Peyer's patch (tissue), 4 donors: ENCODE results near the gene ADGRB3. TPM values are rescaled to one million over a fixed set of nuclear protein-coding genes. Genes with fewer than 3 reads are reported as not detected.

Experiments used
- DNase-seq, 3 donors: peaks; one replicate each; pipeline ENCODE4 v3.0.0-alpha.2; 2017 to 2019
- H3K27ac ChIP-seq, 4 donors: fragments of 200-600 bp; sonication (generic); one replicate each; pipeline ENCODE4 v1.5.1; 2016 to 2019
- H3K27me3 ChIP-seq, 2 donors: fragments of 200-600 bp; sonication (generic); one replicate each; pipeline ENCODE4 v1.5.1; 2019
- H3K36me3 ChIP-seq, 3 donors: fragments of 200-600 bp; sonication (generic); one replicate each; pipeline ENCODE4 v1.5.1; 2016 to 2019
- H3K4me1 ChIP-seq, 4 donors: fragments of 200-600 bp; sonication (generic); one replicate each; pipeline ENCODE4 v1.5.1; 2016 to 2019
- H3K4me3 ChIP-seq, 4 donors: fragments of 200-600 bp; sonication (generic); 1 replicate in 3 of 4; 2 replicates in 1 of 4; pipeline ENCODE4 v1.5.1; 2016 to 2019; ENCODE audit warnings: mild to moderate bottlenecking in 1 of 4
- H3K9me3 ChIP-seq, 4 donors: fragments of 200-600 bp; sonication (generic); one replicate each; pipeline ENCODE4 v1.5.1; 2016 to 2019; ENCODE audit warnings: mild to moderate bottlenecking in 1 of 4
- CTCF ChIP-seq, 6 experiments: fragments of 450-650 bp in 4 of 6; fragments of 200-600 bp in 2 of 6; sonication (generic) in 1 of 6; IDR thresholded peaks; one replicate each; pipeline ENCODE4 v1.5.1; 2017 to 2019; ENCODE audit warnings: antibody characterized with exemption in 6 of 6, mild to moderate bottlenecking in 3 of 6, moderate library complexity in 1 of 6
- POLR2A ChIP-seq, 2 donors: fragments of 450-650 bp; IDR thresholded peaks; one replicate each; pipeline ENCODE4 v1.5.1; 2017; ENCODE audit warnings: antibody characterized with exemption in 2 of 2, mild to moderate bottlenecking in 2 of 2, moderate library complexity in 2 of 2
- total RNA-seq, 4 donors: library from RNA; depleted of rRNA; stranded (reverse); fragments of >200 nt; gene quantifications; one replicate each; pipeline ENCODE4 v1.1.0, GENCODE V29; 2016

ADGRB3 gene
- total RNA-seq, 4 donors from 2014 or later = 1.2 to 9.9 (median 2.5) TPM

- no peak for DNase-seq
- H3K4me1 ChIP-seq = no peaks in the 10 kb centered on the region
- H3K4me3 ChIP-seq = no peak overlapping the region
- no peaks in the 10 kb centered on the region for H3K27me3 ChIP-seq
- TF ChIP-seq CTCF (IDR thresholded peaks at IDR 0.05) (no peak), POLR2A (IDR thresholded peaks at IDR 0.05) (no peak)
- no peaks in the 10 kb centered on the region for H3K36me3 ChIP-seq
- no peaks in the 10 kb centered on the region for H3K9me3 ChIP-seq
- no peak overlapping the region for H3K27ac ChIP-seq
These were observed 678.9 kb downstream of the ADGRB3 start for GRCh38 chr6:69314001-69314400.

GRCh38 chr6:69314531-69314930, 679.4 kb downstream of the ADGRB3 start:
- DNase-seq = no peak
- no peak overlapping the region for H3K27ac ChIP-seq
- TF ChIP-seq CTCF (IDR thresholded peaks at IDR 0.05) = no peak
- TF ChIP-seq POLR2A (IDR thresholded peaks at IDR 0.05) = no peak
- H3K36me3 ChIP-seq = no peaks in the 10 kb centered on the region
- no peak overlapping the region for H3K4me3 ChIP-seq
- no peaks in the 10 kb centered on the region for H3K27me3 ChIP-seq
- H3K9me3 ChIP-seq = no peaks in the 10 kb centered on the region
- no peaks in the 10 kb centered on the region for H3K4me1 ChIP-seq

GRCh38 chr6:69331886-69332285, 696.8 kb downstream of the ADGRB3 start:
- Histone ChIP-seq H3K27me3 (no peaks in the 10 kb centered on the region), H3K4me1 (no peaks in the 10 kb centered on the region), H3K4me3 (no peak overlapping the region), H3K36me3 (no peaks in the 10 kb centered on the region), H3K9me3 (no peaks in the 10 kb centered on the region), H3K27ac (no peak overlapping the region)
- DNase-seq = no peak
- no peak for TF ChIP-seq CTCF (IDR thresholded peaks at IDR 0.05)
- no peak for TF ChIP-seq POLR2A (IDR thresholded peaks at IDR 0.05)

GRCh38 chr6:69337311-69337710, 702.2 kb downstream of the ADGRB3 start:
- H3K27ac ChIP-seq = no peak overlapping the region
- TF ChIP-seq POLR2A (IDR thresholded peaks at IDR 0.05) (no peak), CTCF (IDR thresholded peaks at IDR 0.05) (no peak)
- no peak for DNase-seq
- no peak overlapping the region for H3K4me3 ChIP-seq
- H3K27me3 ChIP-seq = no peaks in the 10 kb centered on the region
- no peaks in the 10 kb centered on the region for H3K4me1 ChIP-seq
- H3K36me3 ChIP-seq = no peaks in the 10 kb centered on the region
- H3K9me3 ChIP-seq = no peaks in the 10 kb centered on the region

- Histone ChIP-seq H3K27ac (no peak overlapping the region), H3K27me3 (no peaks in the 10 kb centered on the region), H3K4me1 (no peaks in the 10 kb centered on the region), H3K4me3 (no peak overlapping the region), H3K36me3 (no peaks in the 10 kb centered on the region), H3K9me3 (no peaks in the 10 kb centered on the region)
- no peak for TF ChIP-seq CTCF (IDR thresholded peaks at IDR 0.05)
- TF ChIP-seq POLR2A (IDR thresholded peaks at IDR 0.05) = no peak
- no peak for DNase-seq
These were observed 703.5 kb downstream of the ADGRB3 start for GRCh38 chr6:69338431-69339162.
